ENCODE results near the gene AAK1. TPM values are rescaled to one million over a fixed set of nuclear protein-coding genes. Genes with fewer than 3 reads are reported as not detected.

The AAK1 gene
- total and polyA plus RNA-seq, 10 of the 15 experiments (the other 5 are each of a cell fraction or from before 2014, with no cell fraction given) = 2.9 to 41.4 (median 17.5) TPM

- FAIRE-seq (no peak), ATAC-seq (no peak), DNase-seq (ENCODE audit: low read depth, low spot score) (no peak)
- CTCF ChIA-PET = interaction anchor here (1.3 to 1.7 kb wide), 2 partner anchors 21 to 38 kb away, joined by 4 to 6 read pairs; no protein-coding TSS in a partner anchor
- TF ChIP-seq ZNF384 (IDR thresholded peaks at IDR 0.05; ENCODE audit: borderline replicate concordance, low read depth, low read length) (no peak), BMI1 (IDR thresholded peaks at IDR 0.05; ENCODE audit: borderline replicate concordance) (no peak), EZH2 (IDR thresholded peaks at IDR 0.05; ENCODE audit: borderline replicate concordance, control insufficient read depth, low read depth, low read length) (no peak), ZBTB33 (IDR thresholded peaks at IDR 0.05) (no peak), POLR2AphosphoS2 (IDR thresholded peaks at IDR 0.05; ENCODE audit: low read depth, low read length) (no peak), SREBF1 (IDR thresholded peaks at IDR 0.05; ENCODE audit: low read length) (no peak), NRF1 (conservative IDR thresholded peaks at IDR 0.05; ENCODE audit: low read depth, low read length) (no peak), RUNX3 (IDR thresholded peaks at IDR 0.05; ENCODE audit: low read length) (no peak), CBFB (IDR thresholded peaks at IDR 0.05; ENCODE audit: low read depth) (no peak), RAD51 (IDR thresholded peaks at IDR 0.05) (no peak), ZNF207 (IDR thresholded peaks at IDR 0.05; ENCODE audit: borderline replicate concordance) (no peak), IRF4 (IDR thresholded peaks at IDR 0.05; ENCODE audit: low read depth, low read length) (no peak), SKIL (IDR thresholded peaks at IDR 0.05; ENCODE audit: low read depth, poor library complexity, severe bottlenecking) (no peak), ZNF217 (IDR thresholded peaks at IDR 0.05) (no peak), BCLAF1 (IDR thresholded peaks at IDR 0.05) (no peak)
- RAD21 ChIA-PET (ENCODE audit: unreplicated experiment) = no interaction called here
- no peak overlapping the region for H2AFZ ChIP-seq (ENCODE audit: control insufficient read depth, low read depth, low read length)
- H3K27me3 ChIP-seq (replicated peaks in 1 of 2; ENCODE audit: control insufficient read depth in 2 of 2, insufficient read depth in 2 of 2, low read length in 1 of 2) = no peaks in the 10 kb centered on the region
- intact Hi-C loops (cut with micrococcal nuclease; ENCODE audit: unreplicated experiment) = no loop called here
- H3K4me1 ChIP-seq (ENCODE audit: control insufficient read depth, insufficient read depth, low read length) = no peaks in the 10 kb centered on the region
- H4K20me1 ChIP-seq (ENCODE audit: control insufficient read depth, insufficient read depth) = no peaks in the 10 kb centered on the region
- H3K79me2 ChIP-seq (ENCODE audit: control insufficient read depth, insufficient read depth, low read length) = peaks cover 4% of the 10 kb centered on the region
- BruUV-seq (replicated peaks) = no TSS peak
- in situ Hi-C loops (cut with MboI) = no loop called here
- no peak overlapping the region for H3K27ac ChIP-seq (ENCODE audit: control insufficient read depth, insufficient read depth)
- no peak overlapping the region for H3K4me2 ChIP-seq (ENCODE audit: control insufficient read depth, insufficient read depth)
- no peak overlapping the region for H3K9ac ChIP-seq (ENCODE audit: control insufficient read depth, insufficient read depth, low read length)
- no peaks in the 10 kb centered on the region for H3K9me3 ChIP-seq (replicated peaks; ENCODE audit: control insufficient read depth, insufficient read depth, low read length)
- POLR2A ChIA-PET = interaction anchor here (0.5 kb wide), 1 partner anchor 44 kb away, joined by 3 read pairs; no protein-coding TSS in a partner anchor
- WGBS (ENCODE audit: insufficient coverage, insufficient replicate concordance, low lambda C conversion rate, missing lambda C conversion rate) = 95% methylated on average over 6 of the region's 6 CpGs
- SMC1A ChIA-PET (ENCODE audit: uncharacterized antibody, unreplicated experiment) = interaction anchor here (1.0 to 1.4 kb wide), 4 partner anchors 12 to 120 kb away, joined by 3 to 4 read pairs (median 4); no protein-coding TSS in a partner anchor
- no peaks in the 10 kb centered on the region; a peak in 1 of 4 replicates for H3K36me3 ChIP-seq (ENCODE audit: control insufficient read depth in 2 of 2, insufficient read depth in 2 of 2, low read length in 1 of 2)
- H3K4me3 ChIP-seq = no peak overlapping the region
Measured at GRCh38 chr2:69604026-69604678, 39.4 kb downstream of the AAK1 start.

Data from GM12878 (cell line).